ENCODE data around the gene DCLK3.

The DCLK3 gene

GRCh38 chr3:36705015-36705414 is 59.3 kb downstream of the DCLK3 start:
- no peak for DNase-seq

GRCh38 chr3:36704280-36704679 is 60.1 kb downstream of the DCLK3 start:
- DNase-seq, result no peak

- DNase-seq, result no peak
These were observed 63.1 kb downstream of the DCLK3 start for GRCh38 chr3:36701249-36701572.

- peak; percentile 78 for DNase-seq
These were observed 63.7 kb downstream of the DCLK3 start for GRCh38 chr3:36700537-36701248.

- DNase-seq, result no peak
These were observed 66.0 kb downstream of the DCLK3 start for GRCh38 chr3:36698314-36698713.

GRCh38 chr3:36697229-36698001 is 66.9 kb downstream of the DCLK3 start:
- DNase-seq, result no peak

- no peak for DNase-seq
These were observed 67.6 kb downstream of the DCLK3 start for GRCh38 chr3:36696799-36697198.

- DNase-seq, result peak; percentile 95
These were observed 68.6 kb downstream of the DCLK3 start for GRCh38 chr3:36695769-36696137.

- DNase-seq, result no peak
These were observed 69.1 kb downstream of the DCLK3 start for GRCh38 chr3:36695113-36695768.

GRCh38 chr3:36693670-36694069 is 70.7 kb downstream of the DCLK3 start:
- DNase-seq, result no peak

- no peak for DNase-seq
These were observed 74.8 kb downstream of the DCLK3 start for GRCh38 chr3:36689560-36689959.

GRCh38 chr3:36688815-36689214 is 75.5 kb downstream of the DCLK3 start:
- DNase-seq, result no peak

GRCh38 chr3:36686516-36686915 is 77.8 kb downstream of the DCLK3 start:
- no peak for DNase-seq

- no peak for DNase-seq
These were observed 82.5 kb downstream of the DCLK3 start for GRCh38 chr3:36681867-36682266.

GRCh38 chr3:36680952-36681351 is 83.4 kb downstream of the DCLK3 start:
- no peak for DNase-seq

GRCh38 chr3:36679384-36680200 is 84.8 kb downstream of the DCLK3 start:
- peak; percentile 92 for DNase-seq

- DNase-seq, result peak; percentile 87
These were observed 85.9 kb downstream of the DCLK3 start for GRCh38 chr3:36678216-36679013.

- DNase-seq, result peak; percentile 99
These were observed 86.9 kb downstream of the DCLK3 start for GRCh38 chr3:36677331-36678007.

GRCh38 chr3:36674816-36675215 is 89.5 kb downstream of the DCLK3 start:
- no peak for DNase-seq

GRCh38 chr3:36669764-36670163 is 94.6 kb downstream of the DCLK3 start:
- no peak for DNase-seq

- DNase-seq, result no peak
These were observed 98.2 kb downstream of the DCLK3 start for GRCh38 chr3:36666166-36666565.
